Measurements from ENCODE around the gene CTAG2. TPM values are rescaled to one million over a fixed set of nuclear protein-coding genes. Genes with fewer than 3 reads are reported as not detected.
"Not testable (repeated sequence)": the region's sequence is repeated elsewhere in the genome, so short reads cannot be mapped to it uniquely, and the experiment has no call there.

Gene CTAG2
- total RNA-seq, 1 donor from 2014 or later, result not detected

DNA sequence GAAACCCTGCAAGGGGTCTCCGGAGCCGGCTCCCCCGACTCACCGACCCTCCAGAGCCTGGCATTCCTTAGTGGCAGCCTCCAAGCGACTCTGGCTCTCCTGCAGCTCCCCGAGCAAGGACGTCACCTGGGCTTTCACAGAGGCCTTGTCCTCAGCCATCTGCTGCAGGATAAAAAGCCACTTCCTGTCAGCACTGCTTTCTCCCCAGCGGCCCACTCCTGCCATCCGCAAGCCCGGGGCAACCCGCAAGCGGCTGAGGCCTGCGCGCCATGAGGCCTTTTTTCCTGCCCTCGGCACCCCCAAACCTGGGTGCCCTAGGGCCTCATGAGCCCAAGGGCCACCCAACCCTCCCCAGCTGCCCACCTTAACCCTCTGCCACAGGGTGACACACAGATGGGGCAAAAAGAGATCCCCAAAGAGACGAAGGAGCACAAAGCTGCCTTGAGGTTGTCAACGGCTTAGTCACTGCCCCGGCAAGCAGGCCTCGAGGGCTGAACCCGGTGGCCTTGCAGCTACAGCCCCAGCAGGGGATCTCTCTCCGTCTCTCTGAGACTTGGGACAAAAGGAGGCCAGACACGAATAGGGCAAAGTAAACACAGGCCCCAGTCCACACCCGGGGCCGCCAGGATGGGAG lies 7.5 kb downstream of the CTAG2 start:
- DNase-seq, result not testable (repeated sequence)

DNA sequence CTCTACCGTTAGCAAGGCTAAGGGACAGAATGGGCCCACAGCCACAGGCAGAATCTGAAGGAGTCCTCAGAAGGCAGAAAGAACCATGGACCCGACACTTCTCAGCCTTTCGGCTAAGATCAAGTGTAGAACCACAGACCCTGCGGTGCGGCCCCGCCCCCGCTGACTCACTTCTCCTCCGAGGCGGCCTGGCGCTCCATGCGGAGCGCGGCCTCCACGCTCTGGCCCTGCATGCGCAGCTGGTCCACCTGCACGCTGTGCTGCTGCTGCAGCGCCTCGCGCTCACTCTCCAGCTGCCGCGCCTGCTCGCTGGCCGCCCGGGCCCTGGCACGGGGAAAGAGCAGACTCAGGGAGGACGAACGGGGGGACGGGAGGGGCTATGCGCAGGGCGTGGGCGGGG lies 9.7 kb downstream of the CTAG2 start:
- not testable (repeated sequence) for DNase-seq

DNA sequence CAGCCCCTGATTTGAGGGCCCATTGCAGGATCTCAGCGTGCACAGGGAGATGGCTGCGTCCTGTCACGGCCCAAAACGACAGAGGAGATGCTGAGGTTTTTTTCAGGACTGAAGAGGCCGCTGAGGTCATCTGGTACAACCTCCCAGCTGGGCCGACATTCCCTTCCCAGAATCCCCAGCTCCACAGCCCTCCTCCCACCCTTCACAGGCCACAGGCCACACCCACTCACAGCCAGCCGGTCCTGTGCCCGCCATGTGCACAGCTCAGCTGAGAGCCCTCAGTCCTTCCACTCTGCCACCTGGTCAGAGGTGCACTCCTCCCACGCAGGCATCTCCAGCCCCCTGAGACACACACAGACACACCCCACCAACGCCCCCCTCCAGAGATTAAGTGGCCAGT lies 11.6 kb downstream of the CTAG2 start:
- not testable (repeated sequence) for DNase-seq

DNA sequence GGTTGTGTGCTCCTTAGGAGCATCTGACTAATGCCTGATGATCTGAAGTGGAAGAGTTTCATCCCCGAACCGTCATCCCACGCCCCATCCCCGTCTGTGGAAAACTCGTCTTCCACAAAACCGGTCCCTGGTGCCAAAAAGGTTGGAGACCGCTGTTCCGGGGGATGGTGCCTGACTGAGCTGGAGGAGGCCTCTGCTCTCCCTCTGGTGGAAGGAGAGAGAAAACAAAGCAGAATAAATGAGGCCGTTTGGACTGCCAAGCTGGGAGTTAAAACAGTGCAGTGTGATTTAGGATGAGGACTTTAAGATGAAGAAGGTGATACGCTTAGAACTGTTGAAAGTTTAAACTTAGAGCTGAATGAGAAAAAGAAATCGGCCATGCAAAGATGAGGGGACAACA lies 19.7 kb downstream of the CTAG2 start:
- DNase-seq, result not testable (repeated sequence)

DNA sequence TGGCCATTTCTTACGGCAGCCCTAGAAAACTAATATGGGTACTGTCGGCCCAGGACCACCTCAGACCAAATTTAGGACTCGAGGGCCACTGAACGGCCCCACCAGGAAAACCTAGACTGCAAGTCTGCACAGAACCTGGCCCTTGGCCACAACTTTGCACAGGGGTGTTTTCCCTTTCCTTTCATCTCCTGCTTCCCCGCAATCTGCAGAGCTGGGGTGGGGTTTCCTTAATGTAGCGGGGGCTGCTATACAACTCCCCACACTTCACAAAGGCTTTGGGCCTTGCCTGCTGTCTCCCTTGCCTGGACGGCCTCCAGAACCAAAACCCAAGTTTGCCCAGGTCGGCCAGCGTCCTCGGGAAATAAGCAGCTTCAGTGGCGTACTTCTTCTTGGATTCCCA lies 22.4 kb downstream of the CTAG2 start:
- DNase-seq, result not testable (repeated sequence)

DNA sequence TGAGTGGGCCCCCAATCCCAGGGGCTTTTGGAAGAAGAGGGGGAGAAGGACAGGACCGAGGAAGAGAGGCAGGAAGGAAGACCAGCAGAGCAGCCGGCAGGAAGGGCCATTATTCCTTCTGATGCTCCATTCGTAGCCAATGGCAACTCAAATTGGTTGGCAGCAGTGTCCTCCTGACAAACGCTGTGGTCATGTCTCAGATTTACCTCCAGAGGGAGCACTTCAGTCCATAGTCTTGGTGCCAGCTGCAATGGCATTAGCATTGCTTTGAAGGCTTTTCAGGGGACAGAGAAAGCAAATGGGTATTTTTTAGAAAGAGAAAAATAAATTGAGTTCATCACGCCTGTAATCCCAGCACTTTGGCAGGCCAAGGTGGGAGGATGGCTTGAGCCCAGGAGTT lies 24.4 kb downstream of the CTAG2 start:
- not testable (repeated sequence) for DNase-seq

DNA sequence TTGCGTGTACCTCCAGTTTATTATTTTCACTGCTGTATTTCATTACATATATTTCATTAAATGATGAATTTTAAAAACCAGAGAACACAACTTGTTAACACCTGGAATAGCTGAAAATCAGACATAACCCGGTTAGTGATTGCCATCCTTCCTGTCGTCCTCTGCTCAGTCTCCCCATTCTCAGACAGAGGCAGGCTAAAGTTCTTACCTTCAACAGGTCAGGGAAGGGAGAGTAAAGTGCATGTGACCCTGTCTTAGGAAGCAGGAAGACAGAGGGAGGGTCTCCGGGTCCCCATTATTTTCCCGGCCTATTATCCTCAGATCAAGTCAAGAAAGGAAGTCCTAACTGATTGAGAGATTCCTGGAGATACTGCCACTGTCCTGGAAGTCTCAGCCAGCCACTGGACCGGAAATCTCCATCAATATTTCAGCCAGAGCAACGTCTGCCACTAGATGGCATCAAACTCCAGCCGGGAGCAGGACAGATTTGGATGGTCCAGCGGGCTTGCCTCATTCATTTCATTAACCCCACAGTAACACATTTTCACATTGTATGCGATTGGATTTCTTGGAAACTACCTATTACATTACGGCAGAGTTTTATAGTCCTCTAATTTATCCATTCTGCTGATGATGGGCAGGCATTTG lies 32.5 kb downstream of the CTAG2 start:
- DNase-seq, result not testable (repeated sequence)

DNA sequence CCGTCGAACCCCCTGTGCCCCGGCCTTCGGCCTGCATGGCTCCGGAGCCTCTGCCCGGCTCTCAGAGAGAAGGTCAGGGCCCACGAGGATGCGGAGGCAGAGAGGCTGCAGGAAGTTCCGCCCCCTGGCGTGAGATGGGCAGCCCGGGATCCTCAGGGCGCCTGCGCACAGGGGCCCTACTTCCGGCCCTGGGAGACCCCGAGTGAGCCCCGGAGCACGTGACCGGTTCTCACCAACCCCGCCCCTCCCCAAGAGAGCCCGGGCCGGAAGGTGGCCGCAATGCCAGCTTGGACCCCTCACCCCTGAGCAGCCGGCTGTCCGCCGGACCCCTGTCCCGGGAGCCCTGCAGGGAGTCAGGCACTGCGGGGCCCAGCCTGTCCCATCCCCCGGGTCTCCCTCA lies 34.2 kb downstream of the CTAG2 start, which contains the start of gene CTAG1B:
Gene CTAG1B, minus strand, starts transcription at position 101 of the 400 bp plus-strand sequence. Its CDS starts 64 bp downstream, at position 37.
- not testable (repeated sequence) for DNase-seq

DNA sequence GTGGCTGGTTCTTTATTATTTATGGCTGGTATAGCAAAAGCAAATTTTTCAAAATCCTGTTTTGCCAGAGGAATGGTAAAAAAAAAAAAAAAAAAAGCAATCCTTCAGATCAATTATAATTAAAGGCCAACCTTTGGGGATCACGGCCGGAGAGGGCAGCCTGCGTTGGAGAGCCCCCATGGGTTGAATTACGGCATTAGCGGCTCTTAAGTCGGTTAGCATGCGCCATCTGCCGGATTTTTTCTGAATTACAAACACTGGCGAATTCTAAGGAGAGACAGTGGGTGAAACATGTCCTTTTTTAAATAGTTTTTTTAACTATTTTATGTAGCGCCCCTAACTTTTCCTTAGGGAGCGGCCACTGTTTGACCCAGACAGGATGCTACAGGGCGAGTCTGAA lies 39.8 kb downstream of the CTAG2 start:
- DNase-seq, result not testable (repeated sequence)

DNA sequence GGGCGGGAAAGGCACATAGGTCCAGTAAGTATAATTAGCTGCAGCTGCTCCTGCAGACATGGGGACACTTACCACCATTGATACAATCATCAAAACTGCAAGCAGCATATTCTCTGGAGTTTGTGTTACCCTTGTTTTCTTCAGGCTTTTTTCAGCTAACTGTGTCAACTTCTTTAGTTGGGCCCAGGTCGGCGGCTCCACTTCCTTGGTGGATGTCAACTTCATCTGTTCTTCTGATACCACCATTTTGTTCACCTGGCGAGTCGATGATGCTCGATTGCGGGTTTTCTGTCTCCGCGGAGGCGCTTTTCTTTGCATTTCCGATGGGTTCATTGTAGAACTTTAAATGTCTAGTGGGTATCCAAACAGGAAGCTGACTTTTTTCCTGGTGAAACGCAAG lies 42.2 kb downstream of the CTAG2 start:
- DNase-seq, result not testable (repeated sequence)

DNA sequence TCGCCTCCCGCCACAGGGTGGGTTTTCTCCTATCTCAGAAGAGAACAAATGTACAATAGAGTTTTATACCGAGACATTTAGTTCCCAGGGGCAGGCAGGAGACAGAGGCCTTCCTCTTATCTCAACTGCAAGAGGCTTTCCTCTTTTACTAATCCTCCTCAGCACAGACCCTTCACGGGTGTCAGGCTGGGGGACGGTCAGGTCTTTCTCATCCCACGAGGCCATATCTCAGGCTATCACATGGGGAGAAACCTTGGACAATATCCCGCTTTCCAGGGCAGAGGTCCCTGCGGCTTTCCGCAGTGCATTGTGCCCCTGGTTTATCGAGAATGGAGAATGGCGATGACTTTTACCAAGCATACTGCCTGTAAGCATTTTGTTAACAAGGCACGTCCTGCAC lies 44.6 kb downstream of the CTAG2 start:
- DNase-seq, result not testable (repeated sequence)

DNA sequence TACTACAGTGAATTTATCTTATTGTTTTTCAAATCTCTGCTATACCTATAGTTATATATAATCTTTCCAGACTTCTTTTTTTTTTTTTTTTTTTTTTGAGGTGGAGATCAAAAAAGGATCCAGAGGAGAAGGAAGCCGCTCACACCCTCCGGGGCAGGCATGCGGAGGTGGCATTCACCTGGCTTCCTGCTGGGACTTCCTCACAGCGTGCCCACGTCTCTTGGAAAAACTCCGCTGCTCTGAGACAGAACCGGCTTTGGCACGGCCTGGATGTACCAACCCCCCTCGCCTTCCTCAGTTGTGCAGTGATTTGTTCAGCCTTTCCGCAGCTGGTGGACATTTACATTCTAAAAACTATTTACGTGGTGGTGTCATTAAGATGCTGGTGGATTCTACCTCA lies 45.4 kb downstream of the CTAG2 start:
- DNase-seq, result not testable (repeated sequence)

DNA sequence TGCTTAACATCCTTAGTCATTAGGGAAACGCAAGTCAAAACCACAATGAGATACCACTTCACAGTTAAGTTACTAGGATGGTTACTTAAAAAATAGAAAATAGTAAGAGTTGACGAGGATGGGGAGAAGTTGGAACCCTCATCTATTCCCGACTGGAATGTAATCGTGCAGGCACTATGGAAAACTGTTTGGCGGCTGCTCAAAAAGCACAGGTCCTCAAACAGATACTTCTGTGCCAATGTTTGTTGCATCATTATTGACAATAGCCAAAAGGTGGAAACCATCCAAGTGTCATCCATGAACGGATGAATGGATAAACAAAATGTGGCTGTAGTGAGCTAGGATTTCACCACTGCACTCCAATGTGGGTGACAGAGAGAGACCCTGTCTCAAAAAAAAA lies 46.0 kb downstream of the CTAG2 start:
- no peak for DNase-seq

DNA sequence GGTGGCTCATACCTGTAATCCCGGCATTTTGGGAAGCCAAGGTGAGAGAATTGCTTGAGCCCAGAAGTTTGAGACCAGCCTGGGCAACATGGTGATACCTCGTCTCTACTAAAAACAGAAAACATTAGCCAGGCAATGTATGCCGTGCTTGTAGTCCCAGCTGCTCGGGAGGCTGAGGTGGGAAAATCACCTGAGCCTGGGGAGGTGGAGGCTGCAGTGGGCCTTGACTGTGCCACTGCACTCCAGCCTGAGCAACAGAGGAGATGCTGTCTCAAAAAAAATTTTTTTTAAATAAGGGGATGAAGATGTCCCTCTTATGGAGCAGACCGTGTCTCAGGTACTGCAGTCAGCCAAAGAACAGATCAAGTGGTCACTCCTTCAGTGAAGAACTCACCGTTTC lies 47.8 kb downstream of the CTAG2 start:
- DNase-seq, result no peak

DNA sequence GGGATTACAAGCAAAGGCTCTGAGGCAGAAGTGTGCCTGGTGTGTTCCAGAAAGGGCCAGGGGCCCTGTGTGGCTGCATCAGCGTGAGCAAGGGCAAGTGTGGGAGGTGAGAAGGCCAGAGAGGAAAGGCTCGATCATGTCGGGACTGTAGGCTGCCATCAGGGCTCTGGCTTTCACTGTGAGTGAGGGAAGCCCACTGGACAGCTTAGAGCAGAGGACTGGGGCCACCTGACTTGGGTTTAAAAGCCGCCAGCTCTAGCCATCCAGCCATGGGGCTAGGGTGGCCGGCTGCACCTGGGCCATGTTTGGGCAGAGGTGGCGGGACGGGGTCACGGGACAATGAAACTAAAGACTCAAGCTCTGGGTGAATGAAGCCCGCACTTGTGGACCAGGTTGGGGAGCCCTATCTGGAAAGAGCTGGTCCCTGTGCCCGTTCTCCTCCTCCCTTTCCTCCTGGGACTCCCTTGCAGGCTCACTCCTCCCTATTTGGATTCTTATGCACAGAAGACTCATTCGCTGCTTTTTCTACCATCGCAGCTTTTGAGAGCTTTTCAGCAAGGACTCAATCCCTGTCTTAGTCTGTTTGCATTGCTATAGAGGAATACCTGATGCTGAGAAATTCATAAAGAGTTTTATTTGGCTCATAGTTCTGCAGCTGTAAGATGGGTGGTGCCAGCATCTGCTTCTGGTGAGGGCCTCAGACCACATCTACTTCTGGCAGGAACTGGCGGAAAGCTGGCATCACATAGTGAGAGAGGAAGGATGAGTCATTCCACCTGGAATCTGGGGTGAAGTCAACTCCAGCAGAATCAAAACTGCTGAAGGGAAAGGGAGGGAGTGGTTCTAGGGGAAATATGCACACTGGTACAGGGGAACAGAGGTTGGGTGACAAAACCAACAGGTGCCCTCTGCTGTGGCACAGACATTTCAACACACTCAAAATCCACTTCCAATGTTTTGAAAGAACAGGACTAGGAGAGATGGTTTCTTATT lies 49.6 kb downstream of the CTAG2 start:
- DNase-seq, result no peak

DNA sequence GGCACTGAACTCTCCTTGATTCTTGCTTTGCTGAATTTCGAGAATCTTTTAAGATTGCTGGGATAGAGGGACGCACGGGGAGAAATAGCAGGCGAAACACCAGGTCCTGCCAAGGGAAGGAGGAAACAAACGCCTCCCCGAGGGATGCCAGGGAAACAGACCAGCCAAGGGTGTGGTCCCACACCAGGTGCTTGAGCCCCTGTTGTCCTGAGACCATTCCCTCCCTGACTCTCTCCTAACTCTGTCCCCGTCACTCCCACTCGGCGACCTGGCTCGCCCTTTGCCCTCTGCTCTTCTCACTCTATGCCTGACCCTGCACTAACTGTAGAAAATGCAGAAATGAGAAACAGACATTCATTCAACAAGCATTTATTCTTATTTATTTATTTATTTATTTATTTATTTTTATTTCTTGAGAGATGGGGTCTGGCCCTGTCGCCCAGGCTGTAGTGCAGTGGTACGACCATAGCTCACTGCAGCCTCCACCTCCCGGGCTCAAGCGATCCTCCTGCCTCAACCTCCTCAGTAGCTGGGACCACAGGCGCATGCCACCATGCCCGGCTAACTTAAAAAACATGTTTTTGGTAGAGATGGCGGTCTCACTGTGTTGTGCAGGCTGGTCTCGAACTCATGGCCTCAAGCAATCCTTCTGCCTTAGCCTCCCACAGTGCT lies 50.5 kb downstream of the CTAG2 start:
- no peak for DNase-seq

DNA sequence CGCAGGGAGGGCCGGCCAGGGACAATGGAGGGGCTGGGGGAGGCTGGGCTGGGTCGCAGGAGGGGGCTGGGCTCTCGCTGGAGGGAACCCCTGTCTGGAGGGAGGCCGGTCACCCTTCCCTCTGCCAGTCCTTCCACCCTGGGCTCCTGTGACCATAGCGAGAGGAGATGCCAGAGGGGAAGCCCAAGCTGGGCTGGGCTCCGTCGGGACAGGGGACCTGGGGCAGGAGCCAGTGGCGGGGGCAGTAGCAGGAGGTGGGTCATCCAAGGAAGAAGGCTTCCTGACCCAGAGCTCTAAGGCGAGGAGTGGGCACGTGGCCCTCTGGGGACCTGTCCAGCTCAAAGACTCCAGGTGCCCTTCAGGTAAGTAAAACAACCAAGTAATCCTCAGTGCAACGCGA lies 51.2 kb downstream of the CTAG2 start:
- no peak for DNase-seq

Small RNA genes within 50 kb of the gene (small RNA-seq; reads per million reads assigned to genes)
- not detected for gene AC244090.1
- gene AC244107.2, result not detected

Other genes starting within 250 kb of the CTAG2 start
- gene DNASE1L1, start 244.3 kb downstream of the CTAG2 start, total RNA-seq, result 4.4 TPM
- 10.9 TPM for gene TAFAZZIN, start 242.0 kb downstream of the CTAG2 start, total RNA-seq
- 42.7 TPM for gene ATP6AP1, start 224.9 kb downstream of the CTAG2 start, total RNA-seq
- gene GDI1, start 216.4 kb downstream of the CTAG2 start, total RNA-seq, result 192 TPM
- gene FAM50A, start 209.4 kb downstream of the CTAG2 start, total RNA-seq, result 13.1 TPM
- 14.5 TPM for gene PLXNA3, start 195.3 kb downstream of the CTAG2 start, total RNA-seq
- 13.4 TPM for gene LAGE3, start 174.3 kb downstream of the CTAG2 start, total RNA-seq
- 33.7 TPM for gene UBL4A, start 167.0 kb downstream of the CTAG2 start, total RNA-seq
- gene SLC10A3, start 162.9 kb downstream of the CTAG2 start, total RNA-seq, result 3.4 TPM
- 8.1 TPM for gene FAM3A, start 137.3 kb downstream of the CTAG2 start, total RNA-seq
- gene G6PD, start 106.7 kb downstream of the CTAG2 start, total RNA-seq, result 17.3 TPM
- gene IKBKG, start 106.0 kb downstream of the CTAG2 start, total RNA-seq, result 5.5 TPM
- not detected for gene CTAG1A, start 68.4 kb downstream of the CTAG2 start, total RNA-seq
- not detected for gene CTAG1B, start 34.3 kb downstream of the CTAG2 start, total RNA-seq
- gene GAB3, start 97.5 kb upstream of the CTAG2 start, total RNA-seq, result 1.4 TPM
- gene DKC1, start 109.3 kb upstream of the CTAG2 start, total RNA-seq, result 19.0 TPM
- 15.1 TPM for gene MPP1, start 151.9 kb upstream of the CTAG2 start, total RNA-seq
- gene SMIM9, start 181.1 kb upstream of the CTAG2 start, total RNA-seq, result not detected
- 0.47 TPM for gene F8A1, start 232.8 kb upstream of the CTAG2 start, total RNA-seq

Data from occipital lobe (tissue), 3 donors.